ENCODE measurements around the gene ABCA7.
A peak's percentile ranks its signal among the peaks of the same experiment; 100 is the strongest.

Gene ABCA7

GRCh38 chr19:1040476-1041271 is 767 bp downstream of the ABCA7 start:
- peak; percentile 99 for DNase-seq (ENCODE audit: low spot score)

DNA sequence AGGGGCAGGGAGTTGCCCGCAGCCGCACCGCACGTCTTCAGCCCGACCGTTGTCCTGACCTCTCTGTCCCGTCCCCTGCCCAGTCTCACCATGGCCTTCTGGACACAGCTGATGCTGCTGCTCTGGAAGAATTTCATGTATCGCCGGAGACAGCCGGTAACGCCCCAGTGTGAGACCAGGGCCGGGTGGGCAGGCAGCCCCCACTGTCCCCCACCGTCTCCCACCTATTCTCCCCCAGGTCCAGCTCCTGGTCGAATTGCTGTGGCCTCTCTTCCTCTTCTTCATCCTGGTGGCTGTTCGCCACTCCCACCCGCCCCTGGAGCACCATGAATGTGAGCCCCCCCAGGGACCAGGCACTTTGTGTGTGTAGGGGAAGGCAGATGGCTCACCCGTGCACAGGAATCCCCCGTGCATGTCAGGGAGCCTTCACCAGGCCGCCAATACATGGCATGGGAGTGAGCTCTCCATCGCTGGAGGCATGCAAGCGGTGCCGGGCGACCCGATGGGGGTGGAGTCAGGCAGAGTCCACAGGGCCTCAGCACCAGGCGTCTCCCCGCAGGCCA is 1.4 kb downstream of the ABCA7 start:
- DNase-seq (ENCODE audit: low spot score): no peak

DNA sequence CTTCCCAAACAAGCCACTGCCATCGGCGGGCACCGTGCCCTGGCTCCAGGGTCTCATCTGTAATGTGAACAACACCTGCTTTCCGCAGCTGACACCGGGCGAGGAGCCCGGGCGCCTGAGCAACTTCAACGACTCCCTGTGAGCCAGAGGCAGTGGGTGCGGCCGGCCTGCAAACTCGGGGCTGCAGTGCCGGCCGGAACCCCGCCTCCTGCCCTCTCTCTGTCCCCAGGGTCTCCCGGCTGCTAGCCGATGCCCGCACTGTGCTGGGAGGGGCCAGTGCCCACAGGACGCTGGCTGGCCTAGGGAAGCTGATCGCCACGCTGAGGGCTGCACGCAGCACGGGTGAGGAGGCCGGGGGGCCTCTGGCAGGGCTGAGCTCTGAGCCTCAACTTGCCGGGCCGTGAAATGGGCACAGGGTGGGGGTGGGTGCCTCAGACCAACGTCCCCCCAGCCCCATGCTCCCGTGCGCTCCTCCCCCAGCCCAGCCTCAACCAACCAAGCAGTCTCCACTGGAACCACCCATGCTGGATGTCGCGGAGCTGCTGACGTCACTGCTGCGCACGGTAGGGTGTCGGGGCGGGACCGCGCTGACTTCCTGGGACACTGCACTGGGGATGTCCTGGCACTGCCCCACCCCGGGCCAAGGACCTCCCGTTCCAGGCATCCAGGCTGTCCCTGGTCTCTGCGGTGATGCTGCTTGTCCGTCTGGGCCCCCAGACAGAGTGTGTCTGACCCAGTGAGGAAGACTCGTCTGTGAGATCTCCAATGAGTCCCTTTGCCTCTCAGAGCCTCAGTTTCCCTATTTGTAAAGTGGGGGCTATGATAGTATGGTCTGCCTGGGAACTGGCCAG is 2.2 kb downstream of the ABCA7 start:
- DNase-seq (ENCODE audit: low spot score): no peak

DNA sequence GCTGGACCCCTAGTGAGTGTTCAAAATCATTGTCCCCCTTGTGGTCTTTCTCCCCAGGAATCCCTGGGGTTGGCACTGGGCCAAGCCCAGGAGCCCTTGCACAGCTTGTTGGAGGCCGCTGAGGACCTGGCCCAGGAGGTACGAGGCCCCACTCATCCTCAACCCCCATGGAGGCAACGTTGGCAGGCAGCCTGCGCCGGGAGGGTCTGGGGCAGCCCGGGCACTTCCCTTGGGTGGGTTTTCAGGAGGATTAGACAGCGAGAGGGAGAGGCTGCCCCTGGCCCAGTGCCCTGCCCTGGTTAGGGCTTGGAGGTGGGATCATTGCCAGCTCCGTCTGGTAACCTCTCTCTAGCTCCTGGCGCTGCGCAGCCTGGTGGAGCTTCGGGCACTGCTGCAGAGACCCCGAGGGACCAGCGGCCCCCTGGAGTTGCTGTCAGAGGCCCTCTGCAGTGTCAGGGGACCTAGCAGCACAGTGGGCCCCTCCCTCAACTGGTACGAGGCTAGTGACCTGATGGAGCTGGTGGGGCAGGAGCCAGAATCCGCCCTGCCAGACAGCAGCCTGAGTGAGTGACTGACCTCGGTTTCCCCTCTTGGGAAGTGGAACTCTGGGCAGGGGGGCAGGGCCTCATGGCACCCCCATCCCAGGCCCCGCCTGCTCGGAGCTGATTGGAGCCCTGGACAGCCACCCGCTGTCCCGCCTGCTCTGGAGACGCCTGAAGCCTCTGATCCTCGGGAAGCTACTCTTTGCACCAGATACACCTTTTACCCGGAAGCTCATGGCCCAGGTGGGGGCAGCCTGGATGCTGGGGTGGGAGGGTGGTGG is 3.0 kb downstream of the ABCA7 start:
- no peak for DNase-seq (ENCODE audit: low spot score)

GRCh38 chr19:1045247-1045603 is 5.3 kb downstream of the ABCA7 start:
- DNase-seq (ENCODE audit: low spot score): peak; percentile 74

- no peak for DNase-seq (ENCODE audit: low spot score)
These were observed 6.3 kb downstream of the ABCA7 start for GRCh38 chr19:1046117-1046626.

DNA sequence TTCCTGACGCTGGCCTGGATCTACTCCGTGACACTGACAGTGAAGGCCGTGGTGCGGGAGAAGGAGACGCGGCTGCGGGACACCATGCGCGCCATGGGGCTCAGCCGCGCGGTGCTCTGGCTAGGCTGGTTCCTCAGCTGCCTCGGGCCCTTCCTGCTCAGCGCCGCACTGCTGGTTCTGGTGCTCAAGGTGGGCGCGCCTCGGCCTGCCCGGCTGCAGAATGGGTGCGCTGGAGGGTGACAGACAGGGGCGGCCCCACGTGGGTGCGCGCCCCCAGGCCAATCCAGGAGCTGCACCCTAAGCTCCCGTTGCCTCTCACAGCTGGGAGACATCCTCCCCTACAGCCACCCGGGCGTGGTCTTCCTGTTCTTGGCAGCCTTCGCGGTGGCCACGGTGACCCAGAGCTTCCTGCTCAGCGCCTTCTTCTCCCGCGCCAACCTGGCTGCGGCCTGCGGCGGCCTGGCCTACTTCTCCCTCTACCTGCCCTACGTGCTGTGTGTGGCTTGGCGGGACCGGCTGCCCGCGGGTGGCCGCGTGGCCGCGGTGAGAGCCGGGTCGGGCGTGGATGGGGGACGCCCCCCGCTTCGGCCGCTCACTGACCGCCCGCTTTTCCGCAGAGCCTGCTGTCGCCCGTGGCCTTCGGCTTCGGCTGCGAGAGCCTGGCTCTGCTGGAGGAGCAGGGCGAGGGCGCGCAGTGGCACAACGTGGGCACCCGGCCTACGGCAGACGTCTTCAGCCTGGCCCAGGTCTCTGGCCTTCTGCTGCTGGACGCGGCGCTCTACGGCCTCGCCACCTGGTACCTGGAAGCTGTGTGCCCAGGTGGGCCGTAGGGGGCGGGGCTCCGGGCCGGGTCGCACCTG is 7.2 kb downstream of the ABCA7 start:
- DNase-seq (ENCODE audit: low spot score): no peak

GRCh38 chr19:1047696-1048147 is 7.8 kb downstream of the ABCA7 start:
- no peak for DNase-seq (ENCODE audit: low spot score)

- DNase-seq (ENCODE audit: low spot score): no peak
These were observed 9.2 kb downstream of the ABCA7 start for GRCh38 chr19:1049106-1049505.

GRCh38 chr19:1049800-1050199 is 9.9 kb downstream of the ABCA7 start:
- DNase-seq (ENCODE audit: low spot score): no peak

- DNase-seq (ENCODE audit: low spot score): no peak
These were observed 11.3 kb downstream of the ABCA7 start for GRCh38 chr19:1050989-1051788.

- no peak for DNase-seq (ENCODE audit: low spot score)
These were observed 11.9 kb downstream of the ABCA7 start for GRCh38 chr19:1051791-1052190.

- DNase-seq (ENCODE audit: low spot score): no peak
These were observed 12.6 kb downstream of the ABCA7 start for GRCh38 chr19:1052349-1052975.

GRCh38 chr19:1053176-1054101 is 13.5 kb downstream of the ABCA7 start:
- no peak for DNase-seq (ENCODE audit: low spot score)

- no peak for DNase-seq (ENCODE audit: low spot score)
These were observed 14.5 kb downstream of the ABCA7 start for GRCh38 chr19:1054102-1055027.

GRCh38 chr19:1055028-1055425 is 15.1 kb downstream of the ABCA7 start:
- no peak for DNase-seq (ENCODE audit: low spot score)

- DNase-seq (ENCODE audit: low spot score): no peak
These were observed 16.1 kb downstream of the ABCA7 start for GRCh38 chr19:1055886-1056620.
